NOMO-1 treated with DMSO at 0.1 percent for 48 hours (cell line): ENCODE data around the gene THUMPD3.

ENCODE experiments used
- DNase-seq: peaks from one replicate; lab custom pipeline; 2025; ENCODE audit not compliant: unreplicated experiment; lab: John Stamatoyannopoulos, UW

The THUMPD3 gene

GRCh38 chr3:9362731-9363530 lies at the start of gene THUMPD3:
Gene THUMPD3 (plus strand): TSS chr3:9363054. CDS start chr3:9365069, 2,015 bp downstream.
- DNase-seq = peak; percentile 94

- DNase-seq = no peak
Measured at GRCh38 chr3:9314796-9315195, 48.1 kb upstream of the THUMPD3 start.

GRCh38 chr3:9316881-9317361 lies 45.9 kb upstream of the THUMPD3 start:
- no peak for DNase-seq

- no peak for DNase-seq
Measured at GRCh38 chr3:9322780-9323179, 40.1 kb upstream of the THUMPD3 start.

- no peak for DNase-seq
Measured at GRCh38 chr3:9324944-9325343, 37.9 kb upstream of the THUMPD3 start.

GRCh38 chr3:9327578-9327977 lies 35.3 kb upstream of the THUMPD3 start:
- no peak for DNase-seq

- no peak for DNase-seq
Measured at GRCh38 chr3:9330166-9330703, 32.6 kb upstream of the THUMPD3 start.

- no peak for DNase-seq
Measured at GRCh38 chr3:9331171-9331570, 31.7 kb upstream of the THUMPD3 start.

GRCh38 chr3:9332250-9333030 lies 30.4 kb upstream of the THUMPD3 start:
- DNase-seq = no peak

- no peak for DNase-seq
Measured at GRCh38 chr3:9339761-9340471, 22.9 kb upstream of the THUMPD3 start.

GRCh38 chr3:9340472-9340902 lies 22.4 kb upstream of the THUMPD3 start:
- no peak for DNase-seq

- DNase-seq = no peak
Measured at GRCh38 chr3:9342696-9343095, 20.2 kb upstream of the THUMPD3 start.

- DNase-seq = no peak
Measured at GRCh38 chr3:9343115-9343514, 19.7 kb upstream of the THUMPD3 start.

GRCh38 chr3:9345041-9345440 lies 17.8 kb upstream of the THUMPD3 start:
- DNase-seq = no peak

GRCh38 chr3:9346141-9346540 lies 16.7 kb upstream of the THUMPD3 start:
- DNase-seq = no peak

- DNase-seq = no peak
Measured at GRCh38 chr3:9347081-9347480, 15.8 kb upstream of the THUMPD3 start.

- DNase-seq = no peak
Measured at GRCh38 chr3:9347887-9348286, 15.0 kb upstream of the THUMPD3 start.

GRCh38 chr3:9349321-9350117 lies 13.3 kb upstream of the THUMPD3 start:
- DNase-seq = no peak

GRCh38 chr3:9351709-9352126 lies 11.1 kb upstream of the THUMPD3 start:
- DNase-seq = no peak
